PFSK-1 (cell line): ENCODE measurements around the gene DPF1.

Experiments used
- FOXP2 ChIP-seq: optimal IDR thresholded peaks from 2 replicates; pipeline ENCODE3; 2011; ENCODE audit warnings: borderline replicate concordance, control low read depth, inconsistent platforms; ENCODE audit not compliant: insufficient read depth; ENCODE audit errors: extremely low read length, extremely low read depth
- POLR2AphosphoS5 ChIP-seq: IDR thresholded peaks from 2 replicates; pipeline ENCODE4 v1.6.1; 2012; ENCODE audit warnings: low read depth, mild to moderate bottlenecking, control low read depth, low read length, moderate library complexity
- REST ChIP-seq, 2 experiments: IDR thresholded peaks; 2 replicates each; pipeline versions ENCODE4 v1.6.1 to v1.8.0; 2011 to 2012; ENCODE audit warnings: low read depth in 2 of 2, low read length in 2 of 2, control low read depth in 1 of 2, inconsistent platforms in 1 of 2, mild to moderate bottlenecking in 1 of 2, moderate library complexity in 1 of 2; ENCODE audit not compliant: insufficient read depth in 1 of 2
- SIN3A ChIP-seq: IDR thresholded peaks from 2 replicates; pipeline ENCODE4 v1.6.1; 2012; ENCODE audit warnings: mild to moderate bottlenecking, low read length, moderate library complexity, borderline replicate concordance; ENCODE audit not compliant: insufficient read depth
- TAF1 ChIP-seq: IDR thresholded peaks from 2 replicates; pipeline ENCODE4 v1.6.1; 2012; ENCODE audit warnings: low read length, control low read depth, borderline replicate concordance; ENCODE audit not compliant: insufficient read depth

The DPF1 gene

DNA sequence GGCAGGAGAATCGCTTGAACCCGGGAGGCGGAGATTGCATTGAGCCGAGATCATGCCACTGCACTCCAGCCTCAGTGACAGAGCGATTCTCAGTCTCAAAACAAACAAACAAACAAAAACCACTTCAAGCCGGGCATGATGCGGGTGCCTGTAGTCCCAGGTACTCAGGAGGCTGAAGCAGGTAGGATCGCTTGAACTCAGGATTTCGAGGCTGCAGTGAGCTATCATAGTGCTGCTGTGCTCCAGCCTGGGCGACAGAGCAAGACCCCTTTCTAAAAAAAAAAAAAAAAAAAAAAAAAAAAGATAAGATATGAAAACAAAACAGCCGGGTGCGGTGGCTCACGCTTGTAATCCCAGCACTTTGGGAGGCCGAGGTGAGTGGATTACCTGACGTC, 19.3 kb upstream of the DPF1 start:
- no peak for TF ChIP-seq TAF1
- TF ChIP-seq REST (IDR thresholded peaks at IDR 0.05; ENCODE audit: insufficient read depth in 1 of 2, low read depth in 2 of 2, low read length in 2 of 2) = no peak
- TF ChIP-seq POLR2AphosphoS5 = no peak
- no peak for TF ChIP-seq FOXP2
- no peak for TF ChIP-seq SIN3A

- TF ChIP-seq SIN3A (no peak), TAF1 (no peak), REST (IDR thresholded peaks at IDR 0.05; ENCODE audit: insufficient read depth in 1 of 2, low read depth in 2 of 2, low read length in 2 of 2) (no peak), POLR2AphosphoS5 (no peak), FOXP2 (no peak)
These were observed 15.8 kb upstream of the DPF1 start for GRCh38 chr19:38239816-38240215.

GRCh38 chr19:38234615-38235014, 10.6 kb upstream of the DPF1 start:
- TF ChIP-seq POLR2AphosphoS5 (no peak), FOXP2 (no peak), REST (IDR thresholded peaks at IDR 0.05; ENCODE audit: insufficient read depth in 1 of 2, low read depth in 2 of 2, low read length in 2 of 2) (no peak), TAF1 (no peak), SIN3A (no peak)

GRCh38 chr19:38233740-38234251, 9.8 kb upstream of the DPF1 start:
- no peak for TF ChIP-seq TAF1
- no peak for TF ChIP-seq POLR2AphosphoS5
- TF ChIP-seq REST (IDR thresholded peaks at IDR 0.05; ENCODE audit: insufficient read depth in 1 of 2, low read depth in 2 of 2, low read length in 2 of 2) = no peak
- no peak for TF ChIP-seq FOXP2
- TF ChIP-seq SIN3A = no peak

DNA sequence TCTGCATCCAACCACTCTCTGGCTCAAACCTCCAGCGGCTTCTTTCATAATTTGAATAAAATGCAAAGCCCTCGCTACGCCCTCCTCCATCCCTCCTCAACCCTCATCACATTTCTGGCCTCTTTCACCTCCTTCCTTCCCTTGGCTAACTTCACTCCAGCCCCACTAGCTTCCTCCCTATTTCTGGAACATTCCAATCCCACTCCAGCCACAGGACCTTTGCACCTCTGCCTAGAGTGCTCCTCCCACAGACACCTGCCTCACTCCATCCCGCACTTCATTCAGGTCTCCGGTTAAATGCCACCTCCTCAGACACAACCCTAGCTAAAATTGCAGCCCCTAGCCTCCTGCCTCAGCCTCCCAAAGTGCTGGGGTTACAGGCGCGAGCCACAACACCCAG, 7.9 kb upstream of the DPF1 start:
- TF ChIP-seq POLR2AphosphoS5 (no peak), SIN3A (no peak), TAF1 (no peak), REST (IDR thresholded peaks at IDR 0.05; ENCODE audit: insufficient read depth in 1 of 2, low read depth in 2 of 2, low read length in 2 of 2) (no peak), FOXP2 (no peak)
